H9 (cell line): ENCODE results near the gene LMBR1. TPM values are rescaled to one million over a fixed set of nuclear protein-coding genes. Genes with fewer than 3 reads are reported as not detected.

Experiments
- DNase-seq: peaks from one replicate; pipeline ENCODE4 v3.0.0-alpha.2; 2017
- H2AFZ ChIP-seq: one replicate; pipeline ENCODE4 v1.6.1; 2013; ENCODE audit warnings: mild to moderate bottlenecking, low read length, control low read depth, moderate library complexity
- H2AK5ac ChIP-seq: 2 replicates; pipeline ENCODE4 v1.6.1; 2013; ENCODE audit warnings: low read length, control low read depth, mixed read lengths; ENCODE audit not compliant: insufficient read length
- H2BK120ac ChIP-seq: one replicate; pipeline ENCODE4 v1.6.1; 2013; ENCODE audit warnings: low read depth, mild to moderate bottlenecking, low read length, control low read depth, inconsistent platforms; ENCODE audit not compliant: poor library complexity, severe bottlenecking
- H2BK12ac ChIP-seq: 2 replicates; pipeline ENCODE4 v1.6.1; 2013; ENCODE audit warnings: low read length, control low read depth, mixed read lengths, low read depth; ENCODE audit not compliant: insufficient read length
- H2BK15ac ChIP-seq: 2 replicates; pipeline ENCODE4 v1.6.1; 2013; ENCODE audit warnings: low read depth, low read length, control low read depth
- H2BK20ac ChIP-seq: one replicate; pipeline ENCODE4 v1.6.1; 2013; ENCODE audit warnings: low read depth, mild to moderate bottlenecking, low read length, control low read depth, inconsistent platforms; ENCODE audit not compliant: poor library complexity, severe bottlenecking
- H2BK5ac ChIP-seq: 2 replicates; pipeline ENCODE4 v1.6.1; 2013; ENCODE audit warnings: low read length, control low read depth, mixed read lengths; ENCODE audit not compliant: insufficient read length
- H3K14ac ChIP-seq: 2 replicates; pipeline ENCODE4 v1.6.1; 2013; ENCODE audit warnings: low read length, control low read depth; ENCODE audit not compliant: insufficient read depth
- H3K18ac ChIP-seq: 2 replicates; pipeline ENCODE4 v1.6.1; 2013; ENCODE audit warnings: low read depth, mild to moderate bottlenecking, mixed read lengths, low read length, control low read depth; ENCODE audit not compliant: insufficient read length
- H3K23ac ChIP-seq: 2 replicates; pipeline ENCODE4 v1.6.1; 2013; ENCODE audit warnings: low read length, control low read depth, mixed read lengths, low read depth; ENCODE audit not compliant: insufficient read length
- H3K23me2 ChIP-seq: 2 replicates; pipeline ENCODE4 v1.6.1; 2013; ENCODE audit warnings: low read depth, mild to moderate bottlenecking, mixed read lengths, low read length, control low read depth; ENCODE audit not compliant: insufficient read length, poor library complexity, severe bottlenecking
- H3K27ac ChIP-seq: 2 replicates; pipeline ENCODE4 v1.5.1; 2013; ENCODE audit warnings: low read length, control low read depth, mixed read lengths, low read depth; ENCODE audit not compliant: insufficient read length
- H3K27me3 ChIP-seq: 2 replicates; pipeline ENCODE4 v1.6.1; 2013; ENCODE audit warnings: low read length, control low read depth, inconsistent platforms; ENCODE audit not compliant: insufficient read depth
- H3K4ac ChIP-seq: 2 replicates; pipeline ENCODE4 v1.6.1; 2013; ENCODE audit warnings: low read depth, mild to moderate bottlenecking, control low read depth, inconsistent platforms, low read length, moderate library complexity
- H3K4me1 ChIP-seq: 2 replicates; pipeline ENCODE4 v1.6.1; 2013; ENCODE audit warnings: low read length, control low read depth, inconsistent platforms; ENCODE audit not compliant: insufficient read depth
- H3K4me2 ChIP-seq: 2 replicates; pipeline ENCODE4 v1.6.1; 2013; ENCODE audit warnings: low read length, control low read depth, mixed read lengths; ENCODE audit not compliant: insufficient read length, insufficient read depth
- H3K56ac ChIP-seq: 2 replicates; pipeline ENCODE4 v1.6.1; 2013; ENCODE audit warnings: low read depth, mild to moderate bottlenecking, mixed read lengths, low read length, control low read depth; ENCODE audit not compliant: insufficient read length
- H3K79me1 ChIP-seq: 2 replicates; pipeline ENCODE4 v1.6.1; 2013; ENCODE audit warnings: low read depth, mild to moderate bottlenecking, moderate library complexity, low read length, control low read depth, inconsistent platforms; ENCODE audit not compliant: insufficient read depth, poor library complexity, severe bottlenecking
- H3K79me2 ChIP-seq: 2 replicates; pipeline ENCODE4 v1.6.1; 2013; ENCODE audit warnings: low read length, control low read depth, inconsistent platforms; ENCODE audit not compliant: insufficient read depth
- H3K9ac ChIP-seq: 2 replicates; pipeline ENCODE4 v1.6.1; 2013; ENCODE audit warnings: low read length, control low read depth, mixed read lengths; ENCODE audit not compliant: insufficient read length; ENCODE audit errors: extremely low read depth
- H3K9me3 ChIP-seq: one replicate; pipeline ENCODE4 v1.6.1; 2013; ENCODE audit warnings: low read depth, low read length, inconsistent platforms; ENCODE audit not compliant: control insufficient read depth
- H3T11ph ChIP-seq: one replicate; pipeline ENCODE4 v1.6.1; 2013; ENCODE audit warnings: mild to moderate bottlenecking, low read length, control low read depth, inconsistent platforms
- H4K20me1 ChIP-seq: one replicate; pipeline ENCODE4 v1.6.1; 2013; ENCODE audit not compliant: control insufficient read depth, insufficient read length, insufficient read depth
- H4K5ac ChIP-seq: 2 replicates; pipeline ENCODE4 v1.6.1; 2013; ENCODE audit warnings: low read depth, mild to moderate bottlenecking, mixed read lengths, low read length, control low read depth; ENCODE audit not compliant: insufficient read length
- H4K8ac ChIP-seq: replicated peaks from 2 replicates; pipeline ENCODE4 v1.6.1; 2013; ENCODE audit warnings: low read length, control low read depth, mixed read lengths, low read depth; ENCODE audit not compliant: insufficient read length
- H4K91ac ChIP-seq: 2 replicates; pipeline ENCODE4 v1.6.1; 2013; ENCODE audit warnings: low read depth, mild to moderate bottlenecking, moderate library complexity, mixed read lengths, low read length, control low read depth; ENCODE audit not compliant: insufficient read length
- H3K27ac Mint-ChIP-seq, 3 experiments: 2 replicates in 2 of 3; 3 replicates in 1 of 3; pipeline ENCODE4 v1.8.0; 2020 to 2021; ENCODE audit warnings: mixed read lengths in 3 of 3, mild to moderate bottlenecking in 1 of 3, moderate library complexity in 1 of 3
- H3K27me3 Mint-ChIP-seq: 2 replicates; pipeline ENCODE4 v1.8.0; 2021; ENCODE audit warnings: low read depth, mild to moderate bottlenecking, moderate library complexity, mixed read lengths
- H3K36me3 Mint-ChIP-seq, 3 experiments: 2 replicates in 2 of 3; 3 replicates in 1 of 3; pipeline ENCODE4 v1.8.0; 2020 to 2021; ENCODE audit warnings: low read depth in 3 of 3, mixed read lengths in 3 of 3; ENCODE audit not compliant: insufficient read depth in 1 of 3
- H3K4me1 Mint-ChIP-seq, 2 experiments: 2 replicates each; pipeline ENCODE4 v1.8.0; 2020; ENCODE audit warnings: mixed read lengths in 2 of 2
- H3K4me3 Mint-ChIP-seq, 2 experiments: 2 replicates in 1 of 2; 3 replicates in 1 of 2; pipeline ENCODE4 v1.8.0; 2020 to 2021; ENCODE audit warnings: mild to moderate bottlenecking in 2 of 2, mixed read lengths in 2 of 2, moderate library complexity in 1 of 2
- H3K9me3 Mint-ChIP-seq, 2 experiments: 2 replicates in 1 of 2; 3 replicates in 1 of 2; pipeline ENCODE4 v1.8.0; 2020; ENCODE audit warnings: mild to moderate bottlenecking in 2 of 2, mixed read lengths in 2 of 2, moderate library complexity in 1 of 2
- CTCF ChIP-seq: fragments of 200-600 bp; sonication (generic); conservative IDR thresholded peaks from 3 replicates; pipeline ENCODE4 v1.8.0; 2021; ENCODE audit warnings: antibody characterized with exemption, mild to moderate bottlenecking
- WGBS: extraction: QIAGEN DNeasy Blood & Tissue Kit; methylation state at CpG from one replicate; pipeline ENCODE4 v1.1.7; 2013; ENCODE audit warnings: missing lambda C conversion rate, low lambda C conversion rate, mixed read lengths; ENCODE audit not compliant: insufficient read length; ENCODE audit errors: extremely low coverage; 5-methylcytosine and 5-hydroxymethylcytosine counted together
- total RNA-seq: library from RNA; stranded (reverse); gene quantifications from 2 replicates; pipeline ENCODE4 v1.2.1, GENCODE V29; 2021

LMBR1 gene
- total RNA-seq, 1 experiment from 2014 or later: 62.3 TPM

GRCh38 chr7:156919132-156919713 is 26.2 kb upstream of the LMBR1 start:
- Mint-ChIP-seq H3K27ac (no peak overlapping the region), H3K4me3 (no peak overlapping the region), H3K4me1 (peaks cover 0 to 2% of the 10 kb centered on the region in 2 experiments; a peak in 1 of 4 replicates), H3K27me3 (peaks cover 3% of the 10 kb centered on the region), H3K9me3 (peaks cover 15% of the 10 kb centered on the region in 2 experiments), H3K36me3 (peaks cover 3 to 7% (median 5%) of the 10 kb centered on the region in 3 experiments; a peak in 4 of 7 replicates)
- Histone ChIP-seq H3K14ac (no peak overlapping the region), H3K9me3 (peaks cover 6% of the 10 kb centered on the region), H4K91ac (no peak overlapping the region), H3K4me1 (no peaks in the 10 kb centered on the region), H4K20me1 (no peaks in the 10 kb centered on the region), H3K23me2 (no peaks in the 10 kb centered on the region), H4K5ac (no peak overlapping the region), H3K9ac (no peak overlapping the region), H3K23ac (no peak overlapping the region), H2BK15ac (no peak overlapping the region), H2BK20ac (no peak overlapping the region), H3K56ac (no peak overlapping the region), H3K27me3 (no peaks in the 10 kb centered on the region), H3K4me2 (no peak overlapping the region), H3K79me1 (no peaks in the 10 kb centered on the region), H3K4ac (no peak overlapping the region), H4K8ac (no peak overlapping the region), H3T11ph (no peak overlapping the region), H2AK5ac (no peak overlapping the region), H2BK12ac (no peak overlapping the region), H3K79me2 (no peaks in the 10 kb centered on the region), H2AFZ (no peak overlapping the region), H3K27ac (no peak overlapping the region), H3K18ac (no peak overlapping the region), H2BK5ac (no peak overlapping the region), H2BK120ac (no peak overlapping the region)
- no peak for TF ChIP-seq CTCF
- DNase-seq: no peak
- whole genome bisulfite sequencing: no CpG with 5 or more reads among the region's 19 CpGs
